Transverse colon (tissue), 4 donors: ENCODE data around the gene RTKN2. TPM values are rescaled to one million over a fixed set of nuclear protein-coding genes. Genes with fewer than 3 reads are reported as not detected.

Experiments used
- DNase-seq: peaks from one replicate; pipeline ENCODE4 v3.0.0-alpha.2; 2019
- H3K27ac ChIP-seq, 4 donors: fragments of 200-600 bp; sonication (generic); 2 replicates each; pipeline ENCODE4 v1.5.1; 2016 to 2018; ENCODE audit warnings: inconsistent platforms in 4 of 4
- H3K27me3 ChIP-seq: fragments of 200-600 bp; sonication (generic); 2 replicates; pipeline ENCODE4 v1.5.1; 2017; ENCODE audit warnings: inconsistent platforms
- H3K36me3 ChIP-seq, 4 donors: fragments of 200-600 bp; sonication (generic); 2 replicates each; pipeline ENCODE4 v1.5.1; 2017 to 2019; ENCODE audit warnings: inconsistent platforms in 4 of 4
- H3K4me1 ChIP-seq, 4 donors: fragments of 200-600 bp; sonication (generic); 2 replicates each; pipeline ENCODE4 v1.5.1; 2017 to 2020; ENCODE audit warnings: inconsistent platforms in 4 of 4
- H3K4me3 ChIP-seq, 4 donors: fragments of 200-600 bp; sonication (generic); 1 replicate in 1 of 4; 2 replicates in 3 of 4; pipeline versions ENCODE4 v1.5.1 to v1.6.1; 2017 to 2019; ENCODE audit warnings: inconsistent platforms in 4 of 4
- H3K9me3 ChIP-seq, 2 donors: fragments of 200-600 bp; sonication (generic); 2 replicates each; pipeline ENCODE4 v1.5.1; 2017 to 2019; ENCODE audit warnings: inconsistent platforms in 2 of 2
- EP300 ChIP-seq: sonication (generic); formaldehyde crosslinking; IDR thresholded peaks from one replicate; pipeline ENCODE4 v1.6.1; 2017; ENCODE audit warnings: antibody characterized with exemption, low read depth
- POLR2A ChIP-seq: fragments of 450-650 bp; IDR thresholded peaks from one replicate; pipeline ENCODE4 v1.6.1; 2016; ENCODE audit warnings: antibody characterized with exemption, mild to moderate bottlenecking, moderate library complexity
- POLR2AphosphoS5 ChIP-seq, 3 donors: sonication (generic); formaldehyde crosslinking; IDR thresholded peaks; one replicate each; pipeline ENCODE4 v1.6.1; 2016; ENCODE audit warnings: antibody characterized with exemption in 3 of 3
- WGBS, 2 donors: methylation state at CpG; one replicate each; pipeline ENCODE4 v1.1.5; 2018; ENCODE audit warnings: low coverage in 1 of 2; 5-methylcytosine and 5-hydroxymethylcytosine counted together
- in situ Hi-C, 4 donors: fragments of 200-750 bp; cut with MboI; loops; one replicate each; pipeline versions ENCODE4 v1.15.0 to v1.15.1; 2017; ENCODE audit warnings: low sequenced_read_pairs in 3 of 4, low pct_ligation_motif_present in 1 of 4, low pct_unique_long_range_greater_than_20kb in 1 of 4
- intact Hi-C: fragments of 100-400 bp; cut with DNase I; formaldehyde crosslinking; loops from one replicate; pipeline ENCODE4 v1.15.1; 2023; ENCODE audit warnings: low total_unique reads
- total RNA-seq, 4 donors: library from RNA; depleted of rRNA; stranded (reverse); fragments of >200 nt; gene quantifications; one replicate each; pipeline ENCODE4 v1.1.0, GENCODE V29; 2016
- TF ChIP-seq, protein P1 (sequence below), 5 experiments: fragments of 200-600 bp in 3 of 5; fragments of 450-650 bp in 2 of 5; sonication (generic) in 3 of 5; IDR thresholded peaks; 1 replicate in 2 of 5; 2 replicates in 3 of 5; pipeline ENCODE4 v1.5.1; 2016 to 2017; ENCODE audit warnings: antibody characterized with exemption in 5 of 5, inconsistent platforms in 3 of 5, mild to moderate bottlenecking in 2 of 5, moderate library complexity in 1 of 5

Gene RTKN2
- total RNA-seq, 4 donors from 2014 or later, result under 0.01 to 2.7 (median 0.68) TPM; not detected in 1

DNA sequence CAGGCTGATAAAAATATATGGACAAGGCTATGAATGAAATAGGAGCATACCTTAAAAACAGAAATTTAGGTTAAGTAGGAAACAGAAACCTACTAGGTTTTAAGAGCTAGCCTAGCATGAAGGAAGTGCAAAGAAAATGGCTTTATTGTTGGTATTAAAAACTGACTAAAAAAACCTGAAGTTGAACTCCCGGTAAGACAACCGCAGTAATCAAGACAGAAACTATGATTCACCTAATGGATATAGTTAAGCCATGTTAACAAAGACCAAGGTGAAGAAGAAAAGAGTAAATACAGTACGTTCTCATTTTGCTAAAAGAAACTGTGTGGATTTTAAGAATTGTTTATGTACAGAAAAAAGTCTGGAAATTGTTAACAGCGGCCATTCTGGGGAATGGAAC, 2.5 kb downstream of the RTKN2 start:
- no peak overlapping the region for H3K27ac ChIP-seq
- H3K4me1 ChIP-seq, result peaks cover 0 to 18% (median 8%) of the 10 kb centered on the region in 4 donors
- in situ Hi-C loops (no loop called here), intact Hi-C loops (no loop called here)
- no peaks in the 10 kb centered on the region for H3K27me3 ChIP-seq
- DNase-seq, result no peak
- TF ChIP-seq POLR2AphosphoS5 (IDR thresholded peaks at IDR 0.05), result no peak
- no peak for TF ChIP-seq EP300
- TF ChIP-seq POLR2A, result no peak
- TF ChIP-seq, protein P1, sequence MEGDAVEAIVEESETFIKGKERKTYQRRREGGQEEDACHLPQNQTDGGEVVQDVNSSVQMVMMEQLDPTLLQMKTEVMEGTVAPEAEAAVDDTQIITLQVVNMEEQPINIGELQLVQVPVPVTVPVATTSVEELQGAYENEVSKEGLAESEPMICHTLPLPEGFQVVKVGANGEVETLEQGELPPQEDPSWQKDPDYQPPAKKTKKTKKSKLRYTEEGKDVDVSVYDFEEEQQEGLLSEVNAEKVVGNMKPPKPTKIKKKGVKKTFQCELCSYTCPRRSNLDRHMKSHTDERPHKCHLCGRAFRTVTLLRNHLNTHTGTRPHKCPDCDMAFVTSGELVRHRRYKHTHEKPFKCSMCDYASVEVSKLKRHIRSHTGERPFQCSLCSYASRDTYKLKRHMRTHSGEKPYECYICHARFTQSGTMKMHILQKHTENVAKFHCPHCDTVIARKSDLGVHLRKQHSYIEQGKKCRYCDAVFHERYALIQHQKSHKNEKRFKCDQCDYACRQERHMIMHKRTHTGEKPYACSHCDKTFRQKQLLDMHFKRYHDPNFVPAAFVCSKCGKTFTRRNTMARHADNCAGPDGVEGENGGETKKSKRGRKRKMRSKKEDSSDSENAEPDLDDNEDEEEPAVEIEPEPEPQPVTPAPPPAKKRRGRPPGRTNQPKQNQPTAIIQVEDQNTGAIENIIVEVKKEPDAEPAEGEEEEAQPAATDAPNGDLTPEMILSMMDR (IDR thresholded peaks at IDR 0.05), result no peak
- H3K4me3 ChIP-seq, result no peak overlapping the region
- H3K9me3 ChIP-seq, result no peaks in the 10 kb centered on the region
- no peaks in the 10 kb centered on the region for H3K36me3 ChIP-seq
- 66 to 77% methylated on average over 4 of the region's 4 CpGs for WGBS, 2 donors

DNA sequence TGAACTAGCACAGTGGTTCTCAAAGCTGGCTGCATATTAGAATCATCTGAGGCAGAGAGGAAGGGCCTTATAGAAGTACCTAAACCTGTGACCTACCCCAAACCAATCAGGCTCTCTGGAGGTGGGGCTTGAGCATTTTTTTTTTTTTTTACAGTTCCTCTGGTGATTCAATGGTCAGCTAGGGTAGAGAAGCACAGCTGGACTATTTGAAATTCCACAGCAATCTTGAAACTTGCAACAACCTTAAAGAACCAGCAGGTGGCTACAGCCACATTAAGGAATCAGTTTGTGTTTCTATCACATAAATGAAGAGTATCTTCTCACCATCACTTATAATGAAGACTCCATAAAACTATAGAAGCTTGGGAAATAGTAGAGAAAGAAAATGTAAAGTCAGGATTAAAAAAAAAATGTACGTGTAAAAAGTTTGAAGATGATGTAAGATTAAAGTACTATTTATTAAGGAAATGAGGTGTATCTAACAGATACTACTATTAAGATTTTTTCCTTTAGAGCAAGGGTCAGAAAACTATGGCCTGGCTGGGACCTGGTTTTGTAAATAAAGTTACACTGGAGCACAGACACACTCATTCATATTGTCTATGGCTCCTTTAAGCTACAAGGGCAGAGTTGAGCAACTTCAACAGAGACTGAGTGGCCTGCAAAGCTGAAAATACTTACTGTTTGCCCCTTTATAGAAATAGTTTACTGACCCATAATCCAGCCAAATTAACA, 3.8 kb downstream of the RTKN2 start:
- H3K27me3 ChIP-seq, result no peaks in the 10 kb centered on the region
- H3K9me3 ChIP-seq, result no peaks in the 10 kb centered on the region
- no peak for DNase-seq
- TF ChIP-seq, protein P1 (IDR thresholded peaks at IDR 0.05), result peak; percentile 50 to 58 (median 56)
- no peak for TF ChIP-seq EP300
- no peak overlapping the region for H3K27ac ChIP-seq
- H3K36me3 ChIP-seq, result no peaks in the 10 kb centered on the region
- intact Hi-C loops, result no loop called here
- no peak overlapping the region for H3K4me3 ChIP-seq
- WGBS, 2 donors, result 0 to 27% methylated on average over 1 of the region's 1 CpG
- peaks cover 0 to 18% (median 8%) of the 10 kb centered on the region in 4 donors for H3K4me1 ChIP-seq
- in situ Hi-C loops, result no loop called here

DNA sequence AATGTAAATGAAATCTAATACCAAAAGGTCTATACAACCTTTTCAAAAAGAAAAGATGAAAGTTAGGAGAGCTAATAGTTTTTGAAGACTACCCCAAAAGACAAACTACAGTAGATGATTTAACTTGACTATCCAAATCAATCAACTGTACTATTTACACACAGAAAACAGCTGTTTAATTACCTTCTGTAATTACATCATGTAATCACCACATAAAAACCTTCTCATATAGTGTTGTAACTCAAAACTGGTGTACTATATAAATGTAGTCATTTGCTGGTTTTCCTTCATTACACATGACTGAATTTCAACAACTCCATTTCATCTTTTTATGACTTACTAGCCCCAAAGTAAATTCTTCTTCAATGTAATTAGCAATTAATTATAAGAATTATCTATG, 4.5 kb downstream of the RTKN2 start:
- TF ChIP-seq POLR2A (no peak), EP300 (no peak), POLR2AphosphoS5 (IDR thresholded peaks at IDR 0.05) (no peak)
- TF ChIP-seq, protein P1 (IDR thresholded peaks at IDR 0.05), result no peak
- no peak for DNase-seq
- Histone ChIP-seq H3K4me1 (peaks cover 0 to 13% (median 5%) of the 10 kb centered on the region in 4 donors), H3K9me3 (no peaks in the 10 kb centered on the region), H3K27ac (no peak overlapping the region), H3K27me3 (no peaks in the 10 kb centered on the region), H3K4me3 (no peak overlapping the region), H3K36me3 (no peaks in the 10 kb centered on the region)
- intact Hi-C loops (no loop called here), in situ Hi-C loops (no loop called here)

DNA sequence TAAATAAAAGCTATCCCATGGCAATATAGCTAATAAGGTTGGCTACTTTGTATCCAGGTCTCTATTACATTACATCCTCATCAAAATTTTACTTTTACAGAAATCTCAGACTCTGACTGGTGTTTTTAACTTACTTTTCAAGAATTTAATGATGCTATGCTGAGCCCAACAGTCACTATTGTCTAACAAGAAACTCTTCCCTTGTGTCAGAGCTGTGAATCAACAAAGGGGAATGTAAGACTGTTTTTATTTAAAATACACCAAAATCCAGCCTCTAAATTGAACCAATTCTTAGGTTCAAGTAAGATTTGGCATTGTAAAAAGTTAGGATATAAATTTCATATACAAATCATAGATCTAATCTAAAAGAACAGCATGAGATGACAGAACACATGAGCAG, 7.0 kb downstream of the RTKN2 start:
- no peak overlapping the region for H3K27ac ChIP-seq
- TF ChIP-seq POLR2A, result no peak
- TF ChIP-seq EP300, result no peak
- H3K27me3 ChIP-seq, result no peaks in the 10 kb centered on the region
- in situ Hi-C loops, result no loop called here
- H3K9me3 ChIP-seq, result no peaks in the 10 kb centered on the region
- no peaks in the 10 kb centered on the region for H3K36me3 ChIP-seq
- no peak for DNase-seq
- H3K4me1 ChIP-seq, result peaks cover 0 to 3% (median 0%) of the 10 kb centered on the region in 4 donors
- H3K4me3 ChIP-seq, result no peak overlapping the region
- intact Hi-C loops, result no loop called here

DNA sequence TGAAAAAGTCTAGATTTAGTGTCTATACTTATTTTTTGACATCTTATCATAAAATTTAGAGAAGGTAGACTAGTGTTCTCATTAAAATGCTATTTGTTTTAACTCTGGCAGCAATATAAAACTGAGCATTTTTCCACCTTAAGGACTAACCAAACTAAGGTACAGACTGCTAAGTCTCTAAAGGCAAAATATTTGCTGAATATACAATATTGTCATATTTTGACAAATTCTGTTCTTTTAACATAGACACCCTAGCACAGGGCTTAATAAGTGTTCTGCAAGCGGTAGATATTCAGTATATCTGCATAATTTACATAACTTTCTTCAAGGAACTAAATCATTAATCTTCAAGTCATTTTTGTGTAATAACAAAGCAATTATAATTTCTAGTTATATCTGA, 8.6 kb downstream of the RTKN2 start:
- Histone ChIP-seq H3K27me3 (no peaks in the 10 kb centered on the region), H3K27ac (no peak overlapping the region), H3K9me3 (no peaks in the 10 kb centered on the region), H3K4me1 (peaks cover 0 to 3% (median 0%) of the 10 kb centered on the region in 4 donors), H3K36me3 (no peaks in the 10 kb centered on the region), H3K4me3 (no peak overlapping the region)
- in situ Hi-C loops (loop anchor here in 2 of 4 donors (10.0 kb wide), 1 partner anchor 365 kb away; no protein-coding TSS in a partner anchor), intact Hi-C loops (no loop called here)
- TF ChIP-seq EP300, result no peak
- no peak for TF ChIP-seq POLR2AphosphoS5 (IDR thresholded peaks at IDR 0.05)
- no peak for TF ChIP-seq POLR2A
- TF ChIP-seq, protein P1 (IDR thresholded peaks at IDR 0.05), result no peak
- WGBS, 2 donors, result 97 to 100% methylated on average over 1 of the region's 1 CpG
- no peak for DNase-seq
